B cell (primary cell): ENCODE data around the gene EXOC5. TPM values are rescaled to one million over a fixed set of nuclear protein-coding genes. Genes with fewer than 3 reads are reported as not detected.

ENCODE experiments used
- ATAC-seq: fragments of 200-7000 bp; cut with Tn5 transposase; one replicate; pipeline ENCODE4 v1.10.0; 2021; ENCODE audit warnings: low read depth, mild to moderate bottlenecking, moderate number of reproducible peaks, moderate library complexity
- CTCF ChIA-PET: fragments of 350-600 bp; sonication (Branson Sonifier 250); formaldehyde crosslinking; loops from one replicate; lab custom pipeline; 2021; ENCODE audit warnings: antibody characterized with exemption, inconsistent platforms; lab: Charles Lee
- POLR2A ChIA-PET: fragments of 350-600 bp; sonication (Branson Sonifier 250); formaldehyde crosslinking; loops from one replicate; lab custom pipeline; 2021; ENCODE audit warnings: antibody characterized with exemption; lab: Charles Lee
- DNase-seq: peaks from one replicate; pipeline ENCODE4 v3.0.0; 2013
- H2AFZ ChIP-seq: 2 replicates; pipeline ENCODE4 v1.6.1; 2012; ENCODE audit warnings: mild to moderate bottlenecking, low read depth, low read length; ENCODE audit not compliant: insufficient read depth, poor library complexity, severe bottlenecking
- H3K27ac ChIP-seq, 2 donors: 1 replicate in 1 of 2; 2 replicates in 1 of 2; pipeline ENCODE4 v1.5.1; 2012 to 2013; ENCODE audit warnings: low read length in 2 of 2, mild to moderate bottlenecking in 2 of 2, moderate library complexity in 1 of 2
- H3K27me3 ChIP-seq, 4 experiments: fragments of 200-600 bp in 1 of 4; sonication (generic) in 1 of 4; replicated peaks in 1 of 4; 1 replicate in 2 of 4; 2 replicates in 2 of 4; pipeline versions ENCODE4 v1.6.1 to v1.7.0; 2013 to 2016; ENCODE audit warnings: low read length in 3 of 4, mild to moderate bottlenecking in 2 of 4, mixed read lengths in 1 of 4, moderate library complexity in 1 of 4; ENCODE audit not compliant: insufficient read depth in 4 of 4, control insufficient read depth in 3 of 4; ENCODE audit errors: control extremely low read depth in 1 of 4
- H3K36me3 ChIP-seq, 2 experiments: replicated peaks in 1 of 2; 1 replicate in 1 of 2; 2 replicates in 1 of 2; pipeline versions ENCODE4 v1.6.1 to v1.7.1; 2013; ENCODE audit warnings: low read length in 1 of 2; ENCODE audit not compliant: insufficient read depth in 2 of 2, control insufficient read depth in 1 of 2; ENCODE audit errors: control extremely low read depth in 1 of 2, extremely low read depth in 1 of 2
- H3K4me1 ChIP-seq, 2 donors: fragments of 200-600 bp in 1 of 2; sonication (generic) in 1 of 2; 1 replicate in 1 of 2; 2 replicates in 1 of 2; pipeline versions ENCODE4 v1.5.1 to v1.6.1; 2013 to 2017; ENCODE audit warnings: low read length in 2 of 2; ENCODE audit not compliant: control insufficient read depth in 2 of 2, insufficient read depth in 2 of 2
- H3K4me2 ChIP-seq: replicated peaks from 2 replicates; pipeline ENCODE3; 2012; ENCODE audit warnings: mild to moderate bottlenecking, low read depth, low read length; ENCODE audit not compliant: poor library complexity, severe bottlenecking
- H3K4me3 ChIP-seq, 5 experiments: fragments of 200-600 bp in 1 of 5; sonication (generic) in 1 of 5; 1 replicate in 3 of 5; 2 replicates in 2 of 5; pipeline versions ENCODE4 v1.5.1 to v1.7.0; 2011 to 2016; ENCODE audit warnings: low read length in 4 of 5, mild to moderate bottlenecking in 4 of 5, low read depth in 2 of 5, control low read depth in 1 of 5, moderate library complexity in 1 of 5; ENCODE audit not compliant: insufficient read depth in 1 of 5; ENCODE audit errors: control extremely low read depth in 1 of 5, extremely low read depth in 1 of 5
- H3K79me2 ChIP-seq: fragments of 200-600 bp; sonication (generic); one replicate; pipeline ENCODE4 v1.6.0; 2016; ENCODE audit warnings: low read length; ENCODE audit not compliant: control insufficient read depth, insufficient read depth
- H3K9ac ChIP-seq: fragments of 200-600 bp; sonication (generic); 2 replicates; pipeline ENCODE4 v1.6.1; 2017; ENCODE audit warnings: mild to moderate bottlenecking, low read length, moderate library complexity
- H3K9me3 ChIP-seq, 3 donors: one replicate each; pipeline versions ENCODE4 v1.6.1 to v1.7.1; 2013; ENCODE audit warnings: low read length in 2 of 3; ENCODE audit not compliant: control insufficient read depth in 2 of 3, insufficient read depth in 1 of 3; ENCODE audit errors: control extremely low read depth in 1 of 3
- H4K20me1 ChIP-seq: 2 replicates; pipeline ENCODE4 v1.6.0; 2012; ENCODE audit warnings: mild to moderate bottlenecking, low read length; ENCODE audit not compliant: insufficient read depth, control insufficient read depth, poor library complexity, severe bottlenecking
- H3K27ac Mint-ChIP-seq: one replicate; pipeline ENCODE4 v1.8.0; 2021; ENCODE audit warnings: mixed read lengths
- H3K27me3 Mint-ChIP-seq: one replicate; pipeline ENCODE4 v1.8.0; 2021; ENCODE audit warnings: mixed read lengths
- H3K4me1 Mint-ChIP-seq: one replicate; pipeline ENCODE4 v1.8.0; 2021; ENCODE audit warnings: mixed read lengths
- H3K4me3 Mint-ChIP-seq: one replicate; pipeline ENCODE4 v1.8.0; 2021; ENCODE audit warnings: mixed read lengths
- H3K9me3 Mint-ChIP-seq: one replicate; pipeline ENCODE4 v1.8.0; 2022; ENCODE audit warnings: mixed read lengths; ENCODE audit not compliant: insufficient read depth
- EZH2 ChIP-seq: IDR thresholded peaks from 2 replicates; pipeline ENCODE4 v1.6.1; 2012; ENCODE audit warnings: borderline replicate concordance, low read depth, mild to moderate bottlenecking, moderate library complexity, low read length; ENCODE audit not compliant: insufficient read depth, poor library complexity, severe bottlenecking
- WGBS: methylation state at CpG from one replicate; pipeline ENCODE4 v1.1.5; 2013; ENCODE audit warnings: missing lambda C conversion rate; ENCODE audit not compliant: insufficient coverage; 5-methylcytosine and 5-hydroxymethylcytosine counted together
- intact Hi-C: fragments of 100-400 bp; cut with micrococcal nuclease; formaldehyde crosslinking; loops from one replicate; pipeline ENCODE4 v1.10.0; 2022
- polyA plus RNA-seq: library from polyadenylated mRNA; depleted of rRNA; stranded (reverse); fragments of >200 nt; gene quantifications from 2 replicates; pipeline ENCODE4 v1.2.3, GENCODE V29; 2012
- total RNA-seq, 2 donors: library from RNA; stranded (reverse); fragments of 120-200 nt in 1 of 2; gene quantifications; 1 replicate in 1 of 2; 2 replicates in 1 of 2; pipeline versions ENCODE4 v1.2.3 to v1.2.4, GENCODE V29; 2013 to 2022
- TF ChIP-seq, protein P1 (sequence below): fragments of 200-600 bp; IDR thresholded peaks from one replicate; pipeline ENCODE4 v1.8.0; 2022; ENCODE audit warnings: antibody characterized with exemption, mild to moderate bottlenecking

Gene EXOC5
- total and polyA plus RNA-seq, 2 donors (not counting 1 experiment from before 2014, with no cell fraction given) = 5.4 to 60.0 TPM

GRCh38 chr14:57245941-57246340 lies 22.8 kb downstream of the EXOC5 start:
- H3K27ac Mint-ChIP-seq = no peak overlapping the region
- POLR2A ChIA-PET = no interaction called here
- H2AFZ ChIP-seq = no peak overlapping the region
- no peaks in the 10 kb centered on the region for H3K27me3 ChIP-seq
- H3K9ac ChIP-seq = no peak overlapping the region
- no peak for DNase-seq
- H3K9me3 Mint-ChIP-seq = no peaks in the 10 kb centered on the region
- no peak overlapping the region for H3K27ac ChIP-seq
- H3K9me3 ChIP-seq = no peaks in the 10 kb centered on the region
- peaks cover 4% of the 10 kb centered on the region for H3K4me1 Mint-ChIP-seq
- H3K4me1 ChIP-seq = no peaks in the 10 kb centered on the region
- ATAC-seq = no peak
- CTCF ChIA-PET = no interaction called here
- peaks cover 17% of the 10 kb centered on the region for H4K20me1 ChIP-seq
- H3K4me3 Mint-ChIP-seq = no peak overlapping the region
- WGBS = no CpG with 5 or more reads among the region's 2 CpGs
- H3K4me2 ChIP-seq = no peak overlapping the region
- TF ChIP-seq EZH2 = no peak
- TF ChIP-seq, protein P1, sequence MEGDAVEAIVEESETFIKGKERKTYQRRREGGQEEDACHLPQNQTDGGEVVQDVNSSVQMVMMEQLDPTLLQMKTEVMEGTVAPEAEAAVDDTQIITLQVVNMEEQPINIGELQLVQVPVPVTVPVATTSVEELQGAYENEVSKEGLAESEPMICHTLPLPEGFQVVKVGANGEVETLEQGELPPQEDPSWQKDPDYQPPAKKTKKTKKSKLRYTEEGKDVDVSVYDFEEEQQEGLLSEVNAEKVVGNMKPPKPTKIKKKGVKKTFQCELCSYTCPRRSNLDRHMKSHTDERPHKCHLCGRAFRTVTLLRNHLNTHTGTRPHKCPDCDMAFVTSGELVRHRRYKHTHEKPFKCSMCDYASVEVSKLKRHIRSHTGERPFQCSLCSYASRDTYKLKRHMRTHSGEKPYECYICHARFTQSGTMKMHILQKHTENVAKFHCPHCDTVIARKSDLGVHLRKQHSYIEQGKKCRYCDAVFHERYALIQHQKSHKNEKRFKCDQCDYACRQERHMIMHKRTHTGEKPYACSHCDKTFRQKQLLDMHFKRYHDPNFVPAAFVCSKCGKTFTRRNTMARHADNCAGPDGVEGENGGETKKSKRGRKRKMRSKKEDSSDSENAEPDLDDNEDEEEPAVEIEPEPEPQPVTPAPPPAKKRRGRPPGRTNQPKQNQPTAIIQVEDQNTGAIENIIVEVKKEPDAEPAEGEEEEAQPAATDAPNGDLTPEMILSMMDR = no peak
- H3K27me3 Mint-ChIP-seq = no peaks in the 10 kb centered on the region
- H3K79me2 ChIP-seq = peaks cover 20% of the 10 kb centered on the region
- H3K36me3 ChIP-seq = peaks cover 11 to 17% of the 10 kb centered on the region in 2 experiments
- intact Hi-C loops = no loop called here
- H3K4me3 ChIP-seq = no peak overlapping the region

GRCh38 chr14:57244106-57244505 lies 24.6 kb downstream of the EXOC5 start:
- Histone ChIP-seq H2AFZ (no peak overlapping the region), H3K9ac (no peak overlapping the region), H3K79me2 (peaks cover 3% of the 10 kb centered on the region), H3K36me3 (peaks cover 11 to 21% of the 10 kb centered on the region in 2 experiments), H3K9me3 (no peaks in the 10 kb centered on the region), H3K4me3 (no peak overlapping the region), H3K4me1 (no peaks in the 10 kb centered on the region), H3K4me2 (no peak overlapping the region), H3K27ac (no peak overlapping the region), H4K20me1 (peaks cover 4% of the 10 kb centered on the region), H3K27me3 (no peaks in the 10 kb centered on the region)
- no CpG with 5 or more reads among the region's 2 CpGs for WGBS
- intact Hi-C loops = no loop called here
- no peaks in the 10 kb centered on the region for H3K9me3 Mint-ChIP-seq
- ChIA-PET CTCF (interaction anchor here (1.8 kb wide), 1 partner anchor 25 kb away, joined by 4 read pairs; the partner anchor contains the start of genes AP5M1 and EXOC5), POLR2A (interaction anchor here (0.6 kb wide), 1 partner anchor 9 kb away, joined by 3 read pairs; no protein-coding TSS in a partner anchor)
- no peaks in the 10 kb centered on the region for H3K4me1 Mint-ChIP-seq
- H3K27ac Mint-ChIP-seq = no peak overlapping the region
- ATAC-seq = no peak
- no peak for TF ChIP-seq EZH2
- TF ChIP-seq, protein P1 = no peak
- H3K4me3 Mint-ChIP-seq = no peak overlapping the region
- no peak for DNase-seq
- H3K27me3 Mint-ChIP-seq = no peaks in the 10 kb centered on the region
